Upper lobe of left lung (tissue), 4 donors: ENCODE data around the gene DRC3.

ENCODE experiments used
- POLR2A ChIP-seq, 4 donors: fragments of 450-650 bp; IDR thresholded peaks; one replicate each; pipeline ENCODE4 v1.5.1; 2016 to 2017; ENCODE audit warnings: antibody characterized with exemption in 4 of 4, mild to moderate bottlenecking in 2 of 4
- POLR2AphosphoS5 ChIP-seq, 2 donors: sonication (generic); formaldehyde crosslinking; IDR thresholded peaks; one replicate each; pipeline ENCODE4 v1.5.1; 2017; ENCODE audit warnings: antibody characterized with exemption in 2 of 2
- TF ChIP-seq, protein P1 (sequence below), 6 experiments: fragments of 450-650 bp in 4 of 6; fragments of 200-600 bp in 2 of 6; sonication (generic) in 2 of 6; IDR thresholded peaks; one replicate each; pipeline ENCODE4 v1.5.1; 2016 to 2019; ENCODE audit warnings: antibody characterized with exemption in 6 of 6

- TF ChIP-seq, protein P1, sequence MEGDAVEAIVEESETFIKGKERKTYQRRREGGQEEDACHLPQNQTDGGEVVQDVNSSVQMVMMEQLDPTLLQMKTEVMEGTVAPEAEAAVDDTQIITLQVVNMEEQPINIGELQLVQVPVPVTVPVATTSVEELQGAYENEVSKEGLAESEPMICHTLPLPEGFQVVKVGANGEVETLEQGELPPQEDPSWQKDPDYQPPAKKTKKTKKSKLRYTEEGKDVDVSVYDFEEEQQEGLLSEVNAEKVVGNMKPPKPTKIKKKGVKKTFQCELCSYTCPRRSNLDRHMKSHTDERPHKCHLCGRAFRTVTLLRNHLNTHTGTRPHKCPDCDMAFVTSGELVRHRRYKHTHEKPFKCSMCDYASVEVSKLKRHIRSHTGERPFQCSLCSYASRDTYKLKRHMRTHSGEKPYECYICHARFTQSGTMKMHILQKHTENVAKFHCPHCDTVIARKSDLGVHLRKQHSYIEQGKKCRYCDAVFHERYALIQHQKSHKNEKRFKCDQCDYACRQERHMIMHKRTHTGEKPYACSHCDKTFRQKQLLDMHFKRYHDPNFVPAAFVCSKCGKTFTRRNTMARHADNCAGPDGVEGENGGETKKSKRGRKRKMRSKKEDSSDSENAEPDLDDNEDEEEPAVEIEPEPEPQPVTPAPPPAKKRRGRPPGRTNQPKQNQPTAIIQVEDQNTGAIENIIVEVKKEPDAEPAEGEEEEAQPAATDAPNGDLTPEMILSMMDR (IDR thresholded peaks at IDR 0.05), result no peak
- no peak for TF ChIP-seq POLR2A (IDR thresholded peaks at IDR 0.05)
- TF ChIP-seq POLR2AphosphoS5 (IDR thresholded peaks at IDR 0.05), result no peak
These were observed 71.9 kb downstream of the DRC3 start for GRCh38 chr17:18044609-18045008.
